ENCODE results near the gene TOMM7. TPM values are rescaled to one million over a fixed set of nuclear protein-coding genes. Genes with fewer than 3 reads are reported as not detected.

The TOMM7 gene
- polyA plus RNA-seq, 1 donor (not counting 4 experiments of a cell fraction or from before 2014, with no cell fraction given) = 1,291 TPM

GRCh38 chr7:22846961-22847360 is 24.3 kb upstream of the TOMM7 start:
- TF ChIP-seq CTCF (optimal IDR thresholded peaks at IDR 0.05 in 1 of 3, IDR thresholded peaks at IDR 0.05 in 1 of 3, conservative IDR thresholded peaks at IDR 0.05 in 1 of 3; ENCODE audit: extremely low read depth in 1 of 3, insufficient read depth in 2 of 3, low read length in 3 of 3) (no peak), EZH2 (IDR thresholded peaks at IDR 0.05; ENCODE audit: low read length) (no peak)
- no peak for FAIRE-seq
- Histone ChIP-seq H3K4me3 (ENCODE audit: control insufficient read depth in 2 of 3, extremely low read depth in 1 of 3, insufficient read depth in 2 of 3, low read depth in 1 of 3, low read length in 3 of 3) (no peak overlapping the region), H3K36me3 (ENCODE audit: control insufficient read depth in 2 of 2, extremely low read depth in 1 of 2, insufficient read depth in 2 of 2, low read length in 2 of 2) (no peaks in the 10 kb centered on the region), H3K27me3 (ENCODE audit: control insufficient read depth, extremely low read depth, insufficient read depth, low read length) (no peaks in the 10 kb centered on the region), H3K4me1 (ENCODE audit: control insufficient read depth, extremely low read depth, insufficient read depth, low read length) (peaks cover 6% of the 10 kb centered on the region), H4K20me1 (ENCODE audit: control insufficient read depth, extremely low read depth, insufficient read depth, low read length) (no peaks in the 10 kb centered on the region), H3K4me2 (ENCODE audit: control insufficient read depth, extremely low read depth, insufficient read depth, low read depth, low read length) (no peak overlapping the region), H3K9me1 (ENCODE audit: control insufficient read depth, extremely low read depth, insufficient read depth, low read length) (no peaks in the 10 kb centered on the region), H3K79me2 (ENCODE audit: control insufficient read depth, insufficient read depth, low read length) (no peaks in the 10 kb centered on the region), H3K27ac (ENCODE audit: control insufficient read depth, insufficient read depth, low read length) (no peak overlapping the region), H3K9ac (ENCODE audit: control insufficient read depth, extremely low read depth, insufficient read depth, low read length) (no peak overlapping the region), H2AFZ (ENCODE audit: control insufficient read depth, low read length) (no peak overlapping the region), H3K9me3 (ENCODE audit: control insufficient read depth, low read depth, low read length) (no peaks in the 10 kb centered on the region)
- dilution Hi-C loops (cut with MboI; ENCODE audit: extremely low pct_ligation_motif_present, low sequenced_read_pairs) = no loop called here
- no peak for DNase-seq (ENCODE audit: low read depth, low spot score)

GRCh38 chr7:22845221-22845834 is 22.7 kb upstream of the TOMM7 start:
- H3K4me1 ChIP-seq (ENCODE audit: control insufficient read depth, extremely low read depth, insufficient read depth, low read length) = no peaks in the 10 kb centered on the region
- dilution Hi-C loops (cut with MboI; ENCODE audit: extremely low pct_ligation_motif_present, low sequenced_read_pairs) = no loop called here
- no peaks in the 10 kb centered on the region for H3K79me2 ChIP-seq (ENCODE audit: control insufficient read depth, insufficient read depth, low read length)
- H3K9me3 ChIP-seq (ENCODE audit: control insufficient read depth, low read depth, low read length) = no peaks in the 10 kb centered on the region
- no peak overlapping the region for H3K4me2 ChIP-seq (ENCODE audit: control insufficient read depth, extremely low read depth, insufficient read depth, low read depth, low read length)
- H3K27me3 ChIP-seq (ENCODE audit: control insufficient read depth, extremely low read depth, insufficient read depth, low read length) = no peaks in the 10 kb centered on the region
- H3K27ac ChIP-seq (ENCODE audit: control insufficient read depth, insufficient read depth, low read length) = no peak overlapping the region
- no peak for TF ChIP-seq EZH2 (IDR thresholded peaks at IDR 0.05; ENCODE audit: low read length)
- TF ChIP-seq CTCF (optimal IDR thresholded peaks at IDR 0.05 in 1 of 3, IDR thresholded peaks at IDR 0.05 in 1 of 3, conservative IDR thresholded peaks at IDR 0.05 in 1 of 3; ENCODE audit: extremely low read depth in 1 of 3, insufficient read depth in 2 of 3, low read length in 3 of 3) = no peak
- H3K36me3 ChIP-seq (ENCODE audit: control insufficient read depth in 2 of 2, extremely low read depth in 1 of 2, insufficient read depth in 2 of 2, low read length in 2 of 2) = no peaks in the 10 kb centered on the region
- peak; percentile 5 for FAIRE-seq
- no peaks in the 10 kb centered on the region for H3K9me1 ChIP-seq (ENCODE audit: control insufficient read depth, extremely low read depth, insufficient read depth, low read length)
- no peak overlapping the region for H3K4me3 ChIP-seq (ENCODE audit: control insufficient read depth in 2 of 3, extremely low read depth in 1 of 3, insufficient read depth in 2 of 3, low read depth in 1 of 3, low read length in 3 of 3)
- H2AFZ ChIP-seq (ENCODE audit: control insufficient read depth, low read length) = no peak overlapping the region
- no peaks in the 10 kb centered on the region for H4K20me1 ChIP-seq (ENCODE audit: control insufficient read depth, extremely low read depth, insufficient read depth, low read length)
- no peak overlapping the region for H3K9ac ChIP-seq (ENCODE audit: control insufficient read depth, extremely low read depth, insufficient read depth, low read length)
- DNase-seq (ENCODE audit: low read depth, low spot score) = no peak
